ENCODE data around the gene DTNBP1. TPM values are rescaled to one million over a fixed set of nuclear protein-coding genes. Genes with fewer than 3 reads are reported as not detected.

Gene DTNBP1
- total and polyA plus RNA-seq, 2 of the 4 experiments (the other 2 are of a cell fraction): 4.8 to 18.7 TPM

GRCh38 chr6:15510536-15511247, 152.1 kb downstream of the DTNBP1 start:
- ChIA-PET CTCF (no interaction called here), POLR2A (ENCODE audit: unreplicated experiment) (no interaction called here)
- Histone ChIP-seq H2AK9ac (replicated peaks; ENCODE audit: low read depth, low read length, poor library complexity) (no peak overlapping the region), H4K8ac (ENCODE audit: low read depth in 2 of 2, low read length in 2 of 2) (no peak overlapping the region), H2BK20ac (ENCODE audit: low read depth, low read length) (no peak overlapping the region), H2BK15ac (ENCODE audit: low read depth, low read length) (no peak overlapping the region), H3K23ac (ENCODE audit: low read depth, low read length) (no peak overlapping the region), H3K4ac (ENCODE audit: low read depth, low read length) (no peak overlapping the region), H3K36me3 (ENCODE audit: control insufficient read depth, insufficient read depth, low read length) (peaks cover 66% of the 10 kb centered on the region), H2BK5ac (ENCODE audit: low read depth, low read length, poor library complexity, severe bottlenecking) (no peak overlapping the region), H4K20me1 (ENCODE audit: insufficient read depth, low read length) (peaks cover 53% of the 10 kb centered on the region), H3K18ac (ENCODE audit: low read depth, low read length) (no peak overlapping the region), H3K4me1 (ENCODE audit: control insufficient read depth, insufficient read depth, low read length) (peaks cover 16% of the 10 kb centered on the region), H3K14ac (replicated peaks; ENCODE audit: low read depth, low read length) (no peak overlapping the region), H2BK120ac (ENCODE audit: low read depth, low read length) (no peak overlapping the region), H3K4me3 (ENCODE audit: insufficient read depth, low read depth, low read length) (no peak overlapping the region), H3K9me3 (ENCODE audit: control insufficient read depth, insufficient read depth, low read length) (no peaks in the 10 kb centered on the region), H4K5ac (ENCODE audit: low read depth, low read length) (no peak overlapping the region), H3K4me2 (ENCODE audit: low read depth, low read length) (no peak overlapping the region), H3K9ac (ENCODE audit: low read depth, low read length) (no peak overlapping the region), H3K27me3 (ENCODE audit: control insufficient read depth, insufficient read depth, low read length) (no peaks in the 10 kb centered on the region), H2AK5ac (ENCODE audit: low read depth, low read length) (no peak overlapping the region), H3K9me1 (ENCODE audit: insufficient read depth, low read length) (peaks cover 38% of the 10 kb centered on the region), H2AFZ (replicated peaks; ENCODE audit: low read length, poor library complexity) (no peak overlapping the region), H4K91ac (ENCODE audit: insufficient read depth, low read depth, low read length) (no peak overlapping the region), H3K27ac (ENCODE audit: insufficient read depth, low read length) (no peak overlapping the region), H3K56ac (ENCODE audit: extremely low read depth, insufficient read depth, low read length) (no peak overlapping the region), H3K79me1 (ENCODE audit: low read depth in 1 of 2, low read length in 2 of 2) (peaks cover 28 to 77% of the 10 kb centered on the region in 2 experiments)
- TF ChIP-seq SMC3 (IDR thresholded peaks at IDR 0.05; ENCODE audit: low read depth, low read length): no peak
- no peak for TF ChIP-seq FOS (IDR thresholded peaks at IDR 0.05; ENCODE audit: low read depth, low read length)
- no peak for TF ChIP-seq RFX5 (IDR thresholded peaks at IDR 0.05; ENCODE audit: low read depth, low read length)
- TF ChIP-seq USF2 (IDR thresholded peaks at IDR 0.05; ENCODE audit: low read depth, low read length): no peak
- no peak for TF ChIP-seq MXI1 (IDR thresholded peaks at IDR 0.05; ENCODE audit: borderline replicate concordance, low read depth, low read length)
- no peak for TF ChIP-seq NFE2L2 (IDR thresholded peaks at IDR 0.05; ENCODE audit: low read depth, low read length)
- no peak for TF ChIP-seq RAD21 (IDR thresholded peaks at IDR 0.05; ENCODE audit: low read length)
- TF ChIP-seq MAFK (IDR thresholded peaks at IDR 0.05; ENCODE audit: low read depth, low read length): no peak
- TF ChIP-seq RCOR1 (IDR thresholded peaks at IDR 0.05; ENCODE audit: insufficient replicate concordance, low read length): no peak
- no peak for TF ChIP-seq POLR2A (IDR thresholded peaks at IDR 0.05; ENCODE audit: low read depth, low read length)
- no peak for TF ChIP-seq ELK1 (IDR thresholded peaks at IDR 0.05; ENCODE audit: borderline replicate concordance, low read depth, low read length)
- TF ChIP-seq CTCF (conservative IDR thresholded peaks at IDR 0.05; ENCODE audit: low read depth, low read length): no peak
- no peak for TF ChIP-seq CHD1 (IDR thresholded peaks at IDR 0.05; ENCODE audit: low read depth, low read length)
- TF ChIP-seq CEBPB (IDR thresholded peaks at IDR 0.05; ENCODE audit: low read depth, low read length): no peak
- TF ChIP-seq BHLHE40 (IDR thresholded peaks at IDR 0.05; ENCODE audit: low read depth, low read length): no peak
- TF ChIP-seq MAZ (IDR thresholded peaks at IDR 0.05; ENCODE audit: borderline replicate concordance, low read depth, low read length): no peak
- BruUV-seq (replicated peaks): no TSS peak
- intact Hi-C loops (cut with micrococcal nuclease) (no loop called here), dilution Hi-C loops (cut with HindIII; ENCODE audit: low sequenced_read_pairs, unreplicated experiment) (no loop called here), in situ Hi-C loops (cut with MboI; ENCODE audit: low sequenced_read_pairs) (no loop called here)
- 91% methylated on average over 6 of the region's 16 CpGs; no CpG with 5 or more reads in 1 of the 2 experiments for WGBS, 2 experiments (ENCODE audit: extremely low coverage in 2 of 2, insufficient read length in 1 of 2)
- ATAC-seq (ENCODE audit: low read depth): no peak
- DNase-seq: no peak
